ENCODE data around the gene SPATA31E1.

Gene SPATA31E1

GRCh38 chr9:87863882-87864465 is 18.7 kb upstream of the SPATA31E1 start:
- no peak for DNase-seq (ENCODE audit: low read depth)

GRCh38 chr9:87864915-87865314 is 17.8 kb upstream of the SPATA31E1 start:
- no peak for DNase-seq (ENCODE audit: low read depth)

GRCh38 chr9:87865626-87866025 is 17.1 kb upstream of the SPATA31E1 start:
- no peak for DNase-seq (ENCODE audit: low read depth)

- DNase-seq (ENCODE audit: low read depth), result no peak
These were observed 15.3 kb upstream of the SPATA31E1 start for GRCh38 chr9:87867391-87867790.

- no peak for DNase-seq (ENCODE audit: low read depth)
These were observed 14.5 kb upstream of the SPATA31E1 start for GRCh38 chr9:87868175-87868574.

- DNase-seq (ENCODE audit: low read depth), result no peak
These were observed 14.0 kb upstream of the SPATA31E1 start for GRCh38 chr9:87868635-87869034.

GRCh38 chr9:87869082-87869481 is 13.6 kb upstream of the SPATA31E1 start:
- DNase-seq (ENCODE audit: low read depth), result no peak

GRCh38 chr9:87871425-87872078 is 11.1 kb upstream of the SPATA31E1 start:
- DNase-seq (ENCODE audit: low read depth), result no peak

GRCh38 chr9:87872079-87872624 is 10.5 kb upstream of the SPATA31E1 start:
- DNase-seq (ENCODE audit: low read depth), result no peak

- no peak for DNase-seq (ENCODE audit: low read depth)
These were observed 8.9 kb upstream of the SPATA31E1 start for GRCh38 chr9:87873607-87874303.

GRCh38 chr9:87874304-87874623 is 8.4 kb upstream of the SPATA31E1 start:
- DNase-seq (ENCODE audit: low read depth), result no peak

- no peak for DNase-seq (ENCODE audit: low read depth)
These were observed 7.6 kb upstream of the SPATA31E1 start for GRCh38 chr9:87875060-87875459.

GRCh38 chr9:87875831-87876545 is 6.7 kb upstream of the SPATA31E1 start:
- no peak for DNase-seq (ENCODE audit: low read depth)

GRCh38 chr9:87876708-87877107 is 6.0 kb upstream of the SPATA31E1 start:
- DNase-seq (ENCODE audit: low read depth), result no peak

GRCh38 chr9:87878989-87879511 is 3.6 kb upstream of the SPATA31E1 start:
- no peak for DNase-seq (ENCODE audit: low read depth)

GRCh38 chr9:87880116-87880515 is 2.6 kb upstream of the SPATA31E1 start:
- DNase-seq (ENCODE audit: low read depth), result no peak

GRCh38 chr9:87880683-87881082 is 2.0 kb upstream of the SPATA31E1 start:
- no peak for DNase-seq (ENCODE audit: low read depth)

- no peak for DNase-seq (ENCODE audit: low read depth)
These were observed 597 bp downstream of the SPATA31E1 start for GRCh38 chr9:87883274-87883673.

- DNase-seq (ENCODE audit: low read depth), result no peak
These were observed 1.3 kb downstream of the SPATA31E1 start for GRCh38 chr9:87883990-87884389.

- no peak for DNase-seq (ENCODE audit: low read depth)
These were observed 2.1 kb downstream of the SPATA31E1 start for GRCh38 chr9:87884578-87885459.

GRCh38 chr9:87885484-87886189 is 3.0 kb downstream of the SPATA31E1 start:
- no peak for DNase-seq (ENCODE audit: low read depth)
